Measurements from ENCODE around the gene SSC4D.

The SSC4D gene

DNA sequence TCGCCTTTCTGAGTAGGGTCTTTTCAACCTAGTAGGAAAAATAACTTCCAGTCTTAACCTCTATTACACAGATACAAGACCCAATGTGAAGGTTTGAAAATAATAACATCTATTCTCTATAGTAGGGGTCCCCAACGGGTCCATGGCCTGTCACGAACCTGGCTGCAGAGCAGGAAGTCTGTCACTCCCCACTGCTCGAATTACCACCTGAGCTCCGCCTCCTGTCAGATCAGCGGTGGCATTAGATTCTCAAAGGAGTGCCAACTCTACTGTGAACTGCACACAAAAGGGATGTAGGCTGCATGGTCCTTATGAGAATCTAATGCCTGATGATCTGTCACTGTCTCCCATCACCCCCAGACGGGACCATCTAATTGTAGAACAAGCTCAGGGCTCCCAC lies 58.1 kb downstream of the SSC4D start:
- no peak for DNase-seq

DNA sequence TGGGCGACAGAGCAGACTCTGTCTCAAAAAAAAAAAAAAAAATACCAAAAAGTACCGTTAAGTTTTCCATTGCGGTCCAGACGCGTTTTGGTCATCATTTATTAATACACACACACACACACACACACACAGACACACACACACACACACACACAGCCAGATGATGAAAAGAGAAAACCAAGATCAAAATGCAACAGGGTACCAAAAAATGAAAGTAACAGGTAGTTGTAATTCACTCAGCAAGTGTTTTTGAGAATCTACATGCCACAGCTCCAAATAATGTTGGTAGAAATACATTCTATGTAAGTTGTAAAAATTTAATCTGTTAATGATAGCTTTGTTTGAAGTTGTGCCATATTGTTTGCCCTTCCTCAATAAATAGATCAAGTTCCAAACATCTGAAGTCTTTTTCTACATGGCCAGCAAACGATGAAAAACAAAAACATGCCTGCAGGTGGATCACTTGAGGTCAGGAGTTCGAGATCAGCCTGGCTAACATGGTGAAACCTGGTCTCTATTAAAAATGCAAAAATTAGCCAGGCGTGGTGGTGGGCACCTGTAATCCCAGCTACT lies 60.1 kb downstream of the SSC4D start:
- no peak for DNase-seq

DNA sequence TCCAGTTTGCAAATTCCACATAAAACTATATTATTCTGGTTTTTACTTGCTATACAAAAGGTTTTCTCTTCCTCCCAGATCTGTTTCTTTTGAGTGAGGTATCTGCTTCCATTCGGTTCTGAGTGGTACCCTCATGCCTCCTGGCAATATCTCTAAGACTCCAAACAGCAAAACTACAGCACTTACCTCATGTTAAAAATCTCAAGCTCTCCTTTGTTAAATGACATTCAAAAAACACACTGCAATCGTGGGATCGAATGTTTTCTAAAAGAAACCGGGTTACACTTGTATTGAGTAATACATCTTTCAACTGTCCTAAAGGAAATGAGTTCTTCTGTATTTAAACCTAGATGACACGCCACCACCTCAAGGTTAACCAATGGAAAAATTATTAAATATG lies 61.8 kb downstream of the SSC4D start:
- no peak for DNase-seq

GRCh38 chr7:76346778-76347177 lies 62.7 kb downstream of the SSC4D start:
- DNase-seq = no peak

DNA sequence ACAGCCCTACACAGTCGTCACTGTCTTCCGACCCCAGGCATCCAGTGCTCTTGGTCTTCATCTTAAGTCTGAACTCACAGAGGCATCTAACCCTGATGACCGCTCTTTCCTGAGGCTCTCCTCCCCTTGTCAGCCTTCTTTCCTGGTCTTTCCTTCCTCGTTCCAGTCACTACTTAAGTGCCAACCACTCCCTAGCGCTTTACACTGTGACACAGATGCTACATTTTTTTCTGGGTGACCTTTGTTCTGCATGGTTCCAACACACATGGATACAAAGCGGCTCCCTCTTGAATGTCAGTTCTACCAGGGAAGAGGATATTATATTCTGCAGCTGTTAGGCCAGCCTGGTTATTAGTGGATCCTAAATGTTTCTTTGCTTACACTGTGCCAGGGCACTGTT lies 63.4 kb downstream of the SSC4D start:
- no peak for DNase-seq

DNA sequence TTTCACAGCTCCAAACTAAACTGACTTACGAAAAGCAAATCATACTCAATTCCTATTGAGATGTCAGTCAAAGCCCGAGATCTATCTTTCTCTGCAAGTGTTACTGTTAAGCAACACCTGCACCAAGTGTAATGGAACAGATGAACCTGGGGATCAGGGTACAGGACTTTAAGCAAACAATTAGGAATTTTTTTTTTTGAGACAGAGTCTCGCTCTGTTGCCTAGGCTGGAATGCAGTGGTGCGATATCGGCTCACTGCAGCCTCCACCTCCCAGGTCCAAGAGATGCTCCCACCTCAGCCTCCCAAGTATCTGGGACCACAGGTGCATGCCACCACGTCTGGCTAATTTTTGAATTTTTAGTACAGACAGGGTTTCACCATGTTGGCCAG lies 65.6 kb downstream of the SSC4D start:
- DNase-seq = no peak

GRCh38 chr7:76343294-76343930 lies 66.1 kb downstream of the SSC4D start:
- DNase-seq = no peak

DNA sequence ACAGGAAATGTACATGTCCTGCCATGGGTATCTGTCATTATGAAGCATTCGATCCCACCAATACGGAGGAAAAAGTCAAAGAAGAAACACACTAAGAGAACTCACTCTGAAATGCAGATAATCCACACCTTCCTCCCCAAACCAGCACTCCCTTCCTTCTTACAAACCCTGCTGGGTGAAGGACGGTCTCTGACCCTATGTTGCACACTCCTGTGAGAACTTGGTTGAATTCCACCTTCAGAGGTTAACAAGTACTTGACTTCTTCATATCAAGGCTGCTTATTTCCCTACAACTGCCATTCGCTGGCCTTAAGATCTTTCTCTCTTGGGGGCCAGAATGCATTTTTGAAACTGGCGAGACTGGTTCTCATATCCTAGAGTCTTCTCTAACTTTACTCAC lies 67.3 kb downstream of the SSC4D start:
- no peak for DNase-seq

DNA sequence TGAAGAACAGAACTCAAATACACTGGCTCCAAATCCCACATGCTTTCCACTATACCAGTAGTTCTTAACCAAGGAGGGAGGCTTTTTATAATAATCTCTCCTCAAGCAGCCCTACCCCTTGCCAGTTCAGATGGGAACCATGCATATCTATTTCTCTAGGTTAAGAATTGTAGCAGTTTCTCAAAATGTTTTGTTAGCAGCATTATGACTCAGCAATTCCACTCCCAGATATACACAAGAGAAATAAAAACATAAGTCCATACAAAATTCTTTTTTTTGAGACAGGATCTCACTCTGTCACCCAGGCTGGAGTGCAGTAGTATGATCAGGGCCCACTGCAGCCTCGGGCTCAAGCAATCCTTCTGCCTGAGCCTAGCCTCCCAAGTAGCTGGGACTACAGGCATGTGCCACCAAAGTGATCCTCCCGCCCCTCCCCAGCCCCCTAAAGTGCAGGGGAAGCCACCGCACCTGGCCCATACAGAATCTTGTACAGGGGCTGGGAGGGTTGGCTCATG lies 68.8 kb downstream of the SSC4D start:
- no peak for DNase-seq
